ENCODE measurements around the gene RPS15.

GRCh38 chr19:1434040-1434366 lies 4.2 kb upstream of the RPS15 start:
- TF ChIP-seq CTCF (IDR thresholded peaks at IDR 0.05) (no peak), EP300 (IDR thresholded peaks at IDR 0.05) (no peak), POLR2A (IDR thresholded peaks at IDR 0.05) (no peak)
